ENCODE data around the gene SVIP.

The SVIP gene

GRCh38 chr11:22807855-22808570 lies 21.6 kb downstream of the SVIP start:
- Mint-ChIP-seq H3K4me3 (no peak overlapping the region), H3K4me1 (ENCODE audit: low read depth) (no peaks in the 10 kb centered on the region), H3K27me3 (peaks cover 3% of the 10 kb centered on the region), H3K9me3 (ENCODE audit: low read depth) (peaks cover 11% of the 10 kb centered on the region), H3K27ac (no peak overlapping the region), H3K36me3 (no peaks in the 10 kb centered on the region)

DNA sequence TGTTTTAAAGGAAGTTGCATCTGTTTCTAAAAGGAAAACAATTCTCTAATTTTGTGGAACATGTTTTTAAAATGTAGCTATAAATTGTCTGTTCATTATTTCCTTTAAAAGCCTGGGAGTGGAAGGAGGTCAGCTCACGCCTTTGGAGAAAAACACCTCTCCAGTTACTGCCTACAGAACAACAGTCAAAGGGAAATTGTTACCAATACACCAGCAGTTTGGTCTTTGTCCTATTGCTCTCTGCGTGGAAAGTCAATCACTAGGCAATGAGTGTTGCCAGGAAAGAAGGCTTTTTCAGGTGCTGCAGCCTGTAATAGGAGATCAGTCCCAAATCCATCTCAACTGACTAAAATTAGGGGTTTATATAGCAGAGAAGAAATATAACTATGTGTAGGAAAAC lies 22.2 kb downstream of the SVIP start:
- Mint-ChIP-seq H3K4me1 (ENCODE audit: low read depth) (no peaks in the 10 kb centered on the region), H3K36me3 (no peaks in the 10 kb centered on the region), H3K27ac (no peak overlapping the region), H3K4me3 (no peak overlapping the region), H3K27me3 (peaks cover 3% of the 10 kb centered on the region), H3K9me3 (ENCODE audit: low read depth) (peaks cover 11% of the 10 kb centered on the region)

DNA sequence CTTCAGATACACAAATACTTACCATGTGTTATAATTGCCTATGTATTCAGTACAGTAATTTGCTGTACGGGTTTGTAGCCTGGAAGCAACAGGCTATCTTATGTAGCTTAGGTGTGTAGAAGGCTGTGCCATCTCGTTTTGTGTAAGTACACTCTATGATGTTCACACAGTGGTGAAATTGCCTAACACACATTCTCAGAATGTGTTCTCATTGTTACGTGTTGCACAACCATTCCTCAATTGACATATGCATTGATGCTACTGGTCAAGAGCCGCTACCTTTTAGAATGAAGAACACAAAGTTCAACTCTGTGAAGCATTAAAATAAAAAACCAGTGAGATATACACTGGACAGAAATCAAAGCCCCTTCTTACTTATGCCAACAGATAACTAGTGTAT lies 26.7 kb downstream of the SVIP start:
- Mint-ChIP-seq H3K36me3 (no peaks in the 10 kb centered on the region), H3K27ac (no peak overlapping the region), H3K4me1 (ENCODE audit: low read depth) (no peaks in the 10 kb centered on the region), H3K9me3 (ENCODE audit: low read depth) (no peaks in the 10 kb centered on the region), H3K27me3 (peaks cover 10% of the 10 kb centered on the region), H3K4me3 (no peak overlapping the region)

- Mint-ChIP-seq H3K27ac (no peak overlapping the region), H3K36me3 (no peaks in the 10 kb centered on the region), H3K4me1 (ENCODE audit: low read depth) (no peaks in the 10 kb centered on the region), H3K9me3 (ENCODE audit: low read depth) (no peaks in the 10 kb centered on the region), H3K4me3 (no peak overlapping the region), H3K27me3 (peaks cover 9% of the 10 kb centered on the region)
These were observed 29.1 kb downstream of the SVIP start for GRCh38 chr11:22800482-22800881.

DNA sequence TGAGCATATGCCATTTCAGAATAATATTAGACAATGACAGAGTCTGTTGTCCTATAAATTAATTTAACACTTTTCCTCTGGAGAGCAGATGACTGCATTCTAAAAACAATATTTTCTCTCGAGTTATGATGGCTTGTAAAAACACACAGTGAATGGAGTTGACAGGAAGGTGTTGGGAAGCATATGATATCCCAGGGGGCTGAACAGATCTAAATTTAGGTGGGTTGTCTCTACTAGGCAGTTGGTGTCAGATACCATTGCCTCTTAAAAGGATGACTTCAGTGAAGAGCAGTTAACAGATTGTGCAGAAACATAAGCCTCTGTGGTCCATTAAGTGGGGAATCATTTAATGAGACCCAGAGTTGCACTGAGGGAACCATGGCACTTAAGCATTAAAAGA lies 30.7 kb downstream of the SVIP start:
- Mint-ChIP-seq H3K4me1 (ENCODE audit: low read depth) (no peaks in the 10 kb centered on the region), H3K27me3 (peaks cover 9% of the 10 kb centered on the region), H3K36me3 (no peaks in the 10 kb centered on the region), H3K9me3 (ENCODE audit: low read depth) (no peaks in the 10 kb centered on the region), H3K27ac (no peak overlapping the region), H3K4me3 (no peak overlapping the region)

DNA sequence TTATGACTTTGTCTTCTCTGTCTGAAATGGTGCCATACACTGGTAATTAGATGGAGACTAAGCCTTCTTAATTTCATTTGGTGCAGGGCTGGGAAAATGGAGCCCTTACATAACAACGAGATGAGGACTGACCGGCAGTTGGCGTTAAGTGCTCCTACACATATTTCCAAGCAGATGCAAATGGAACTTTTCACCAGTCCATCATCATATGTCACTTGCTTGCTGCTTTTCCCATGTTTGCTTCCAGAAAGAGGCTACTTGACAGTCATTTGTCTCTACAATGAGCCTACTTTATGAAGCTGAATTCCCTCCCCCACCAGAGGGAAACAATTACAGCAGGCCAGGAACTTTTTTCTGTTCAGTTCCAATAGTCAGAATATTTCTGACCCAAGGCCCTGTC lies 32.6 kb downstream of the SVIP start:
- Mint-ChIP-seq H3K27me3 (peaks cover 9% of the 10 kb centered on the region), H3K36me3 (no peaks in the 10 kb centered on the region), H3K27ac (no peak overlapping the region), H3K4me3 (no peak overlapping the region), H3K4me1 (ENCODE audit: low read depth) (no peaks in the 10 kb centered on the region), H3K9me3 (ENCODE audit: low read depth) (no peaks in the 10 kb centered on the region)

DNA sequence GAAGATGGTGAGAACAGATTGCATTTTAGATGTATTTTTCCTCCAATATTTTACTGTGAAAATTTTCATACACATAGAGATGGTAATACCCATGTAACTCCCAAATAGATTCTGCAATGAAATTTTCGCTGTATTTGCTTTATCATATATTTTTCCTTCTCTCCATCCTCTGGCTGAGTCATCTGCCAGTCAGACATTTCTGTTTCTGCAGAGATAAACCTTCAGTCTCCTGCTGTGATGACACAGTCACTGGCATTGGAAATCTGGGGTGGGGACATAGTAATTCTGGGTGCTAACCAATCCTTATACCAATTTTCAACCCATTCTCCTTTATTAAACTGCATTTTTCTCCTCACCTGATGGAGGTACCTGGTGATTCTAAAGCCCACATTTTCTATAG lies 33.7 kb downstream of the SVIP start:
- Mint-ChIP-seq H3K36me3 (no peaks in the 10 kb centered on the region), H3K27me3 (peaks cover 6% of the 10 kb centered on the region), H3K4me3 (no peak overlapping the region), H3K4me1 (ENCODE audit: low read depth) (no peaks in the 10 kb centered on the region), H3K27ac (no peak overlapping the region), H3K9me3 (ENCODE audit: low read depth) (no peaks in the 10 kb centered on the region)

GRCh38 chr11:22792497-22792896 lies 37.1 kb downstream of the SVIP start:
- H3K36me3 Mint-ChIP-seq = no peaks in the 10 kb centered on the region
- no peaks in the 10 kb centered on the region for H3K9me3 Mint-ChIP-seq (ENCODE audit: low read depth)
- H3K4me3 Mint-ChIP-seq = no peak overlapping the region
- H3K27ac Mint-ChIP-seq = no peak overlapping the region
- no peaks in the 10 kb centered on the region for H3K4me1 Mint-ChIP-seq (ENCODE audit: low read depth)
- peaks cover 1% of the 10 kb centered on the region for H3K27me3 Mint-ChIP-seq

DNA sequence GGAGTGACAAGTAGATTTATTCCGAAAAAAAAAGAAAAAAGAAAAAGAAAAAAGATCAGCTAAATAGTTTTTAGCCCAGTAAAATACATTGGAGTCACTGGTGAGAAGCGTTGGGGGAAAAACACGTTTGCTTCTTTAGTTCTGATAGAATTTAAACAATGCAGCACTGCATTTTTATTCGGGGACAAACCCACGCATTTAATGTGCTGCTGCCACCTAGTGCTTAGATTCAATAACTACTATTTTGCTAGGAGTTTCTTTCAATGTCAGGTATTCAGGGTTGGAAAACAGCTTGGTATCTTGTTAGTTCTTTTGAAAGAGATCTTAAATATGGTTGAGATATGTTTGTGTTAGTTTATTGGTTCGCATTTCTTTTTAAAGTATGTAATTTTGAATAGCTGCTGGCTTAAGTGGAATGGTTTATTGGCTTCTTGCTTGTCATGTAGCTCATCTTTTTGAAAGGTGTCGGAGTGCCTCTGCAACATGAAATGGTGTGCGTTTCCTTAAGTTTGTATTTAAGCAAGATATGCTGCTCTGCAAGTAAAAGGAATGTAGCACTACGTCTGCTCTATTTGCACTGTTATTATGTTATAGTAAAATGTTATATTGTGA lies 41.9 kb downstream of the SVIP start:
- H3K36me3 Mint-ChIP-seq = no peaks in the 10 kb centered on the region

DNA sequence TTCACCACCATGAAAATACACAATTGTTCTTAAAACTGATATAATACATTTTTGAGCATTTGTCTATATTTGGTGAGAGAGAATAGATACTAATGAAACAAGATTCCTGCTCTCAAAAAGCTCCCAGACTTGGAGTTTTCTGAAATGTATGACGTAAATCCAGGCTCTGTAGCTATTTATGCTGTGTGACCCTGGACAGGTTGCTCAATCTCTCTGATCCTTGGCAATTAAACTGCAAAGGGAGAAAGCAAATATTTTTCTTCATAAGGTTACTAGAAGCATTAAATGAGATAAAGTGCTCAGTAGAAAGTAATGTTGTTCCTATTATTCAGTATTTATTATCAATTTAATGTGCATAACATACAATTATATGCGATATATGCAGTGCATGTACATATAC lies 42.5 kb downstream of the SVIP start:
- H3K27ac Mint-ChIP-seq = no peak overlapping the region
- no peaks in the 10 kb centered on the region for H3K36me3 Mint-ChIP-seq
- H3K9me3 Mint-ChIP-seq (ENCODE audit: low read depth) = no peaks in the 10 kb centered on the region
- no peaks in the 10 kb centered on the region for H3K4me1 Mint-ChIP-seq (ENCODE audit: low read depth)
- no peak overlapping the region for H3K4me3 Mint-ChIP-seq
- H3K27me3 Mint-ChIP-seq = no peaks in the 10 kb centered on the region

More for the DNA sequence above, 41.9 kb downstream of the SVIP start:
- Mint-ChIP-seq H3K4me1 (ENCODE audit: low read depth) (no peaks in the 10 kb centered on the region), H3K27ac (no peak overlapping the region), H3K4me3 (no peak overlapping the region), H3K9me3 (ENCODE audit: low read depth) (no peaks in the 10 kb centered on the region), H3K27me3 (no peaks in the 10 kb centered on the region)

GRCh38 chr11:22786475-22786874 lies 43.1 kb downstream of the SVIP start:
- H3K36me3 Mint-ChIP-seq = no peaks in the 10 kb centered on the region
- H3K4me3 Mint-ChIP-seq = no peak overlapping the region
- no peaks in the 10 kb centered on the region for H3K4me1 Mint-ChIP-seq (ENCODE audit: low read depth)
- H3K27me3 Mint-ChIP-seq = no peaks in the 10 kb centered on the region
- no peaks in the 10 kb centered on the region for H3K9me3 Mint-ChIP-seq (ENCODE audit: low read depth)
- no peak overlapping the region for H3K27ac Mint-ChIP-seq

DNA sequence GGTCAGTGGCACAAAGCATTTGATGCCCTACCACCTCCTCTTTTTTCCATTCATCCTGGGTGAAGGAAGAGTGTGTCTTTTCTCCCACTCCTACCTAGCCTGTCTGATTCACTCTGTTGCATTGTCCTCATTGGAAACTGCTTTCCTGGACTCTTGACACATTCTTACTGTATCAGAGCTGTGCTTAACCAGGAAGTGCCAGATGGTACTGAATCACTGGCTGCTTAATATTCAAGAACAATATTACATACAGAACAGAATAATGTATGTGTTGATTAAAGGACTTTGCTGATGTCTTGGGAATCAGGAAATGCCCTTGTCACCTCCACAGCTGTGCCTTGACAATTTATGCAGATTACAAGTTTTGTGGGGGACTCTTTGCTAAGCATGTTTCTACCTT lies 44.4 kb downstream of the SVIP start:
- no peaks in the 10 kb centered on the region for H3K9me3 Mint-ChIP-seq (ENCODE audit: low read depth)
- no peak overlapping the region for H3K4me3 Mint-ChIP-seq
- peaks cover 6% of the 10 kb centered on the region for H3K4me1 Mint-ChIP-seq (ENCODE audit: low read depth)
- H3K27me3 Mint-ChIP-seq = no peaks in the 10 kb centered on the region
- no peak overlapping the region for H3K27ac Mint-ChIP-seq
- no peaks in the 10 kb centered on the region for H3K36me3 Mint-ChIP-seq

- H3K4me3 Mint-ChIP-seq = no peak overlapping the region
- peaks cover 4% of the 10 kb centered on the region for H3K27me3 Mint-ChIP-seq
- H3K4me1 Mint-ChIP-seq (ENCODE audit: low read depth) = peaks cover 6% of the 10 kb centered on the region
- H3K36me3 Mint-ChIP-seq = no peaks in the 10 kb centered on the region
- no peak overlapping the region for H3K27ac Mint-ChIP-seq
- H3K9me3 Mint-ChIP-seq (ENCODE audit: low read depth) = no peaks in the 10 kb centered on the region
These were observed 48.5 kb downstream of the SVIP start for GRCh38 chr11:22780952-22781593.

DNA sequence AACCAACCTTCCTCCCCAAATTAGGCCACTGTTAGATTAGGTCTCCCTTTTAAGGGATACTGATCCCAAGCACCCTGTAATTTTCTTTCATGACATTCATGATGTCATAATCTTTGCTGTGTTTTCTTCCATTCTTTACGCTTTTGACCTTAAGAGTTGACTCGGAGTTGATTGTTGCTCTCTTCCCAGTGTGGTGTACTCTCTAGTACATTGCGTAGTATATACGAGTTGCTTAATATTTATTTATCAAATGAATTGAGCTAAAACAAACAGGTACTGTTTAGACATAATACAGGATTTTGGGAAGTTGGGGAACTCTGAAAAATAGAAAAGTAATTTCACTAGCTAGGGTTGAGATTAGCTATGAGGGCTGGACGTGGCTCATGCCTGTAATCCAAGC lies 49.8 kb downstream of the SVIP start:
- Mint-ChIP-seq H3K4me1 (ENCODE audit: low read depth) (peaks cover 6% of the 10 kb centered on the region), H3K9me3 (ENCODE audit: low read depth) (no peaks in the 10 kb centered on the region), H3K27ac (no peak overlapping the region), H3K4me3 (no peak overlapping the region), H3K36me3 (no peaks in the 10 kb centered on the region), H3K27me3 (peaks cover 5% of the 10 kb centered on the region)

- Mint-ChIP-seq H3K4me3 (no peak overlapping the region), H3K36me3 (no peaks in the 10 kb centered on the region), H3K27me3 (peaks cover 8% of the 10 kb centered on the region)
These were observed 51.0 kb downstream of the SVIP start for GRCh38 chr11:22778642-22779041.

More at GRCh38 chr11:22778642-22779041, 51.0 kb downstream of the SVIP start:
- peaks cover 6% of the 10 kb centered on the region for H3K4me1 Mint-ChIP-seq (ENCODE audit: low read depth)
- H3K9me3 Mint-ChIP-seq (ENCODE audit: low read depth) = no peaks in the 10 kb centered on the region
- H3K27ac Mint-ChIP-seq = no peak overlapping the region

Data from activated naive CD8-positive, alpha-beta T cell (primary cell).